ENCODE results near the gene ASTN1. TPM values are rescaled to one million over a fixed set of nuclear protein-coding genes. Genes with fewer than 3 reads are reported as not detected.
A peak's percentile ranks its signal among the peaks of the same experiment; 100 is the strongest.

ASTN1 gene
- total RNA-seq, 3 donors from 2014 or later: 0.10 to 2.2 (median 0.14) TPM

DNA sequence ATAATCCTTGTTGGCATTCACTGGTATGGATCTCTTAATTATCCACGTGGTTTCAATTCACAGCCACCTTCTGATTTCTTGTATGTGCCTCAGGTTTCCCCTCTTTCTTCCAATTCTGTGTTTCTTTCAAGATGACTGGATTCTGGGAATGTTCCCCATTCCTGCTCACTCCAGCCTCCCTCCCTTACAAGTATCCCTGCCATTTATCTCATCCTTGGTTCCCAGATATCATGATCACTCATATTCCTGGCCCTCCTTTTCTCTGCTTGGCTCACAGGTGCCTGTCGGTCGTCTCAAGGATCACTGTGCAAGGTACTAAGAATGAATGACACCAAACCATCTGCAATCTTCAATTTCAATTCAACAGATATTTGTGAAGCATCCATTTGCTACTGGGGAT lies 279.2 kb downstream of the ASTN1 start:
- Histone ChIP-seq H3K36me3 (ENCODE audit: low read depth) (no peaks in the 10 kb centered on the region), H3K9me3 (no peaks in the 10 kb centered on the region), H3K4me1 (ENCODE audit: low read depth) (no peaks in the 10 kb centered on the region), H3K4me3 (no peak overlapping the region)
- intact Hi-C loops (cut with DNase I, micrococcal nuclease): loop anchor here in 1 of 2 donors (10.0 kb wide), 1 partner anchor 511 kb away; no protein-coding TSS in a partner anchor
- ATAC-seq (no peak), DNase-seq (no peak)
- TF ChIP-seq, protein P1, sequence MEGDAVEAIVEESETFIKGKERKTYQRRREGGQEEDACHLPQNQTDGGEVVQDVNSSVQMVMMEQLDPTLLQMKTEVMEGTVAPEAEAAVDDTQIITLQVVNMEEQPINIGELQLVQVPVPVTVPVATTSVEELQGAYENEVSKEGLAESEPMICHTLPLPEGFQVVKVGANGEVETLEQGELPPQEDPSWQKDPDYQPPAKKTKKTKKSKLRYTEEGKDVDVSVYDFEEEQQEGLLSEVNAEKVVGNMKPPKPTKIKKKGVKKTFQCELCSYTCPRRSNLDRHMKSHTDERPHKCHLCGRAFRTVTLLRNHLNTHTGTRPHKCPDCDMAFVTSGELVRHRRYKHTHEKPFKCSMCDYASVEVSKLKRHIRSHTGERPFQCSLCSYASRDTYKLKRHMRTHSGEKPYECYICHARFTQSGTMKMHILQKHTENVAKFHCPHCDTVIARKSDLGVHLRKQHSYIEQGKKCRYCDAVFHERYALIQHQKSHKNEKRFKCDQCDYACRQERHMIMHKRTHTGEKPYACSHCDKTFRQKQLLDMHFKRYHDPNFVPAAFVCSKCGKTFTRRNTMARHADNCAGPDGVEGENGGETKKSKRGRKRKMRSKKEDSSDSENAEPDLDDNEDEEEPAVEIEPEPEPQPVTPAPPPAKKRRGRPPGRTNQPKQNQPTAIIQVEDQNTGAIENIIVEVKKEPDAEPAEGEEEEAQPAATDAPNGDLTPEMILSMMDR (IDR thresholded peaks at IDR 0.05): no peak

- Histone ChIP-seq H3K4me3 (no peak overlapping the region), H3K36me3 (ENCODE audit: low read depth) (no peaks in the 10 kb centered on the region), H3K4me1 (ENCODE audit: low read depth) (no peaks in the 10 kb centered on the region), H3K9me3 (no peaks in the 10 kb centered on the region)
- no peak for DNase-seq
- intact Hi-C loops (cut with DNase I, micrococcal nuclease): loop anchor here in 1 of 2 donors (10.0 kb wide), 1 partner anchor 510 kb away; no protein-coding TSS in a partner anchor
- no peak for ATAC-seq
- TF ChIP-seq, protein P1 (IDR thresholded peaks at IDR 0.05): no peak
These were observed 279.6 kb downstream of the ASTN1 start for GRCh38 chr1:176884911-176885310.

- DNase-seq (no peak), ATAC-seq (no peak)
- TF ChIP-seq, protein P1 (IDR thresholded peaks at IDR 0.05): no peak
- intact Hi-C loops (cut with DNase I, micrococcal nuclease): loop anchor here in 1 of 2 donors (10.0 kb wide), 1 partner anchor 509 kb away; no protein-coding TSS in a partner anchor
- Histone ChIP-seq H3K9me3 (no peaks in the 10 kb centered on the region), H3K36me3 (ENCODE audit: low read depth) (no peaks in the 10 kb centered on the region), H3K4me1 (ENCODE audit: low read depth) (no peaks in the 10 kb centered on the region), H3K4me3 (no peak overlapping the region)
These were observed 280.2 kb downstream of the ASTN1 start for GRCh38 chr1:176884286-176884685.

DNA sequence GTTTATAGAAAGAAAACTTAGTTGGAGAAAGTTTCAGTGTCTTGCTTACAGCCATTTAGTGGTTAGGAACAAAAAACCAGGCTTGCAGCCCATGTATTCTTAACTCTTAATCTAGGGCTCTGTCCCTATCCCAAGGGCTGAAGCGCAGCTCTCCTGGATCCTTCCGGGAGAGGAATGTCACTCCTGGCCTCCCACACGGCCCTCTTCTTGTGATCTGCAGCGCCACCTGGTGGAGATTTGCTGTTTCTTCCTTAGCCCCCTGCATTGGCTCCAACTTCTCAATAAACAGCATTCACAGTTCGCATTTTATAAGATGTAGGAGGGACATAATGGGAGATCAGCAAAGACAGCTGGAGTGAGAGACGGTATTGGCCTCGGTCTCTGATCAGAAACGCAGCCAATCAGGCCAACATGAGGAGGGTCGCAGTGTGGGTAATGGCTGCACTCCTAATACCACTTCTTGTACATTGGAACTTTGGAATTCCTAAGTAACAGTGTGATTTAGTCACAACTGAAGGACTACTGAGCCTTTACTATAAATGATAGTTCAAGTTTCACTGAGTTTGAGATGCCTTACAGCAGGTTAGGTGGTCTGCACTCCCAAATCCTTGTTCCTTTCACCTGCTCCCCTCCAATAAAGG lies 283.4 kb downstream of the ASTN1 start:
- intact Hi-C loops (cut with DNase I, micrococcal nuclease): loop anchor here in 1 of 2 donors (10.0 kb wide), 1 partner anchor 506 kb away; no protein-coding TSS in a partner anchor
- peak in 2 of 3 donors; percentile 62 to 72 for DNase-seq
- H3K4me1 ChIP-seq (ENCODE audit: low read depth): no peaks in the 10 kb centered on the region
- no peak overlapping the region for H3K4me3 ChIP-seq
- H3K36me3 ChIP-seq (ENCODE audit: low read depth): no peaks in the 10 kb centered on the region
- peak; percentile 78 for ATAC-seq
- no peaks in the 10 kb centered on the region for H3K9me3 ChIP-seq
- TF ChIP-seq, protein P1 (IDR thresholded peaks at IDR 0.05): peak; percentile 53

DNA sequence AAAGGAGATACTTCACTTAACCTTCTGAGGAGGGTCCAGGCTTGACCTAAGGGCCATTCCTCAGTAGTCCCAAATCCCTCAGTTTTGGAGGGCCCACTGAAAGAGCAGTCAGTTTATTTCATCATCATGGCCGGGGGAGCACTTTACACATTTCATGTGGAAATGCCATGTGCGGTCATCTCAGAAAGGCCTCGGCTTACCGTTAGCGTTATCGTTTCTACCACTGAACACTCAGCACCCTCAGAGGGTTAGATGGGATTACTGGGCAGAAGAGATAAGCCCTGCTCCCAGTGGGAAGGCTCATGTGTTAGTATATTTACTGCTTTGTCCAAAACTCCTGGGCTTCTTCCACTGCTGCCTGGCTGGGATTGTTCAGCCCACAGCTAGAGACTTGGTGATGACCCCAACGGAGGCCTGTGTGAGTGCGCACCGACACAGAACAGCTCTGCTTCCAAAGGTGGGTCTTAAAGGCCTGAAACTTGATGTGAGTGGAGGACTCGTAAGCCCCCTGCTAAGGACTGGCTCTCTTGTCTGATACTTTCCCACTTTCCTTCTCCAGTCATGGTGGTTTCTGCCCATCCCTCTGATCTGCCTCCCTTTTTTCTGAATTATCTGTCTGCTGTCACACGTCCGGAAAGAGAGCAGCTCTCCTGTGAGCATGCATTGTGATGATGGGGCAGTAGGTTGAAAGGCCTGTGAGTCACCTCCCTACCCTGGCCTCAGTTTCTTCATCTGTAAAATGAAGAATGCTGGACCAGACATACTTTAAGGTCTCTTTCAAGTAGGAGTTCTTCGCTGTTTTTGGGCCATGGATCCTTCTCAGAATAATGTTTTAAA lies 284.5 kb downstream of the ASTN1 start:
- DNase-seq (no peak), ATAC-seq (no peak)
- TF ChIP-seq, protein P1 (IDR thresholded peaks at IDR 0.05): no peak
- no peaks in the 10 kb centered on the region for H3K36me3 ChIP-seq (ENCODE audit: low read depth)
- H3K4me3 ChIP-seq: no peak overlapping the region
- H3K4me1 ChIP-seq (ENCODE audit: low read depth): no peaks in the 10 kb centered on the region
- intact Hi-C loops (cut with DNase I, micrococcal nuclease): loop anchor here in 1 of 2 donors (10.0 kb wide), 1 partner anchor 505 kb away; no protein-coding TSS in a partner anchor
- no peaks in the 10 kb centered on the region for H3K9me3 ChIP-seq

All from mucosa of descending colon (tissue), 3 donors.